Bone marrow (tissue), 2 donors: ENCODE results near the gene TUBA3E.
"Not testable (repeated sequence)": the region's sequence is repeated elsewhere in the genome, so short reads cannot be mapped to it uniquely, and the experiment has no call there.

Experiments
- DNase-seq, 2 donors: peaks; one replicate each; lab custom pipeline; 2025; lab: John Stamatoyannopoulos, UW

TUBA3E gene

DNA sequence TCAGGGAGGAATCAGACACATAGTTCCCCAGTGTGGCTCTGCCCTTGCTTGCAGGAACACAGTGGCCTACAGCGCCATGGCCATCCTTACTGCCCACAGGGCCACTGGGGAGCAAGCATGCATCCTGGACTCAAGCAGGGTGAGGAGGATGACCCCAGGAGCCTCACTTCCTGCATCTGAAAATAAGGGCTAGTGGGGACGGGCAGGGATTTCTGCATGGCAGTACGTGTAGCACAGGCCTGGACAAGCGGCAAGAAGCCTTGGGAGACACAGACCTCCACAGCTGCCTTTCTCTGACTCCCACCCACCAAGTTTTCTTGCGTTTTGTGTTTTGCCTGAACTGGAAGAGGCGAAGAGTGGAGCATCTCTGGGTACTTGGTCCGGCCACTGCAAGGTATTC lies 35.8 kb downstream of the TUBA3E start:
- not testable (repeated sequence) for DNase-seq

DNA sequence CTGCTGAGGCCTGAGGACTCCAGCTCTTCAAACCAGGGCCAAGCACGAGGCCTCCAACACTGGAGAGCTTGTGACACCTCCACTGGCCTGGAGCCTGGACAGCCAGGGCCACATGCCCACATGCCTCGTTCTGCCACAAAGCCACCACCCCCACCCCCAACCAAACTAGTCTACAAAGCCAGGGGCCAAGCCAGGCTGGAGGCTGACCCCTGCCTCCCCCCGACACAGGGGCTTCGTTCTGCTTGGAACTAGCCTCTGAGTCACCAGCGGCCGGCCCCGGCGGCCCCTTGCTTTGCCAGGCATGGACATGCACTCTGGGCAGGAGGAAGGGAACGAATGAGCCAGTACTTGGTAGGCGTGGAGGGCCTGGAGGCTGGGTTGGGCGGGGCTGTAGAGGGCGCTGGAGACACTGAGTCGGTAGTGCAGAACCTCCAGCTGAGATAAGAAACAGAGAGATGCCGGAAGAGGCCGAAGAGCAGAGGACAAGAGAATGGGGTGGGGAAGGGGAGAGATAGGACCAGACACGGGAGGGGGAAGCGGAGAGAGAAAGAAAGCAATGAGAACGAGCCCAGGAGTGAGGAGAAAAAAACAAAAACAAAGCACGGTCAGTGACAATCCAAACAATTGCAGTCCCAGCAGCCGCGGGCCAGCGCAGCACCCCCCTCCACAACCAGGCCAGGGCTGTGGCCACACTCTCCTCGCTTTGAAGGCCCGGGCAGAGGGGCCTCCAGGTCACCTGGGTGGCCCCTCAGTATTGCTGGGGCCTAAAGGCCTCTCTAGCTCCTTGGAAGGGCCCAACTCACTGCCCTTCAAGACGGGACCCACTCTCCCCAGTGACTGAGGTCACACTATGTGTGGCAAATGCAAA lies 37.2 kb downstream of the TUBA3E start:
- not testable (repeated sequence) for DNase-seq

- DNase-seq, result no peak
These were observed 38.1 kb downstream of the TUBA3E start for GRCh38 chr2:130160131-130160530.

DNA sequence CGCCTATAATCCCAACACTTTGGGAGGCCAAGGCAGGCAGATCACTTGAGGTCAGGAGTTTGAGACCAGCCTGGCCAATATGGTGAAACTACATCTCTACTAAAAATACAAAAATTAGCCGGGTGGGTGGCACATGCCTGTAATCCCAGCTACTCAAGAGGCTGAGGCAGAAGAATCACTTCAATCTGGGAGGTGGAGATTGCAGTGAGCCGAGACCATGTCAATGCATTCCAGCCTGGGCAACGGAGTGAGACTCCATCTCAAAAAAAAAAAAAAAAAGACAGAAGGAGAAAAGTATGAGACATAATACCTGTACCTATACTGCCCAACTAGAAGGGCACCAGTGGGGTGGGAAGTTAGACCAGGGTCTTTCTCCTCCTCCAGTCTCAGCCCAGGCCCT lies 38.9 kb downstream of the TUBA3E start:
- not testable (repeated sequence) for DNase-seq

- DNase-seq, result no peak
These were observed 39.6 kb downstream of the TUBA3E start for GRCh38 chr2:130158631-130159030.

DNA sequence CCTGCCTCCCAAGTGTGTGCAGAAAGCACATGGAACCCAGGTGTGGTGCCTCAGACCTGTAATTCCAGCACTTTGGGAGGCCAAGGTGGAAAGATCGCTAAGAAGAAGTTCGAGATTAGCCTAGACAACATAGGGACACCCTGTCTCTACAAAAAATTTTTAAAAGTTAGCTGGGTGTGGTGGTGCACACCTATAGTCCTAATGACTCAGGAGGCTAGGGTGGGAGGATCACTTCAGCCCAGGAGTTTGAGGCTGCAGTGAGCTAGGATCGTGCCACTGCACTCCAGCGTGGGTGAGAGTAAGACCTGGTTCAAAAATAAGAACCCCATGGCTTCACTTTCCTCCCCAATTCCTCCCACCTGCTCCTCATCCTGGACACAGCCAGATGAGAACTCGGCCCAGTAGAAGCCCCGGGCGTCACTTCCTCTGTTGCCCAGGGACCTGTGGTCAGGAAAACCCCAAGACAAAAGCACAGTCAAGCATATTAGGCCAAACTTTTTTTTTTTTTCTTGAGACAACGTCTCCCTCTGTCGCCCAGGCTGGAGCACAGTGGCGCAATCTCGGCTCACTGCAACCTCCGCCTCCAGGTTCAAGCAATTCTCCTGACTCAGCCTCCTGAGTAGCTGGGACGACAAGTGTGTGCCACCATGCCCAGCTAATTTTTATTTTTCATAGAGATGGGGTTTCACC lies 40.3 kb downstream of the TUBA3E start:
- not testable (repeated sequence) for DNase-seq

DNA sequence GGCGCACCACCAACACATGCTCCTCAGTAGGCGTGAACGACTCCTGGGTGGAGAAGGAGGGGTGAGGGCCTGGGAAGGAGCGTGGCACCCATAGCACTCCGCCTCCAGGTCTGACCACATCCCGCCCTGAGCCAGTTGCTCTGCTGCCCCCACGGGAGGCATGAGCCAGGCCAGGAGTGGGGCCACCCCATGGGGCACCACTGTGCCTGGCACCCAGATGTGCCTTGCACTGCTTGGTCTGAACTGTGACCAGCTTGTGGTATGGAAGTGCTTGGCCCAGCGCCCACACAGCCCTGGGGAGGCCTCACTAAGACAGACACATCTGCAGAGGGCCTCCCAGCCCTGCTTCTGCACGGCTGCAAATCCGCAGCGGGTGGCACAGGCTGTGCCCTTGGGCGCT lies 40.9 kb downstream of the TUBA3E start:
- not testable (repeated sequence) for DNase-seq

- no peak for DNase-seq
These were observed 41.6 kb downstream of the TUBA3E start for GRCh38 chr2:130156624-130157004.

DNA sequence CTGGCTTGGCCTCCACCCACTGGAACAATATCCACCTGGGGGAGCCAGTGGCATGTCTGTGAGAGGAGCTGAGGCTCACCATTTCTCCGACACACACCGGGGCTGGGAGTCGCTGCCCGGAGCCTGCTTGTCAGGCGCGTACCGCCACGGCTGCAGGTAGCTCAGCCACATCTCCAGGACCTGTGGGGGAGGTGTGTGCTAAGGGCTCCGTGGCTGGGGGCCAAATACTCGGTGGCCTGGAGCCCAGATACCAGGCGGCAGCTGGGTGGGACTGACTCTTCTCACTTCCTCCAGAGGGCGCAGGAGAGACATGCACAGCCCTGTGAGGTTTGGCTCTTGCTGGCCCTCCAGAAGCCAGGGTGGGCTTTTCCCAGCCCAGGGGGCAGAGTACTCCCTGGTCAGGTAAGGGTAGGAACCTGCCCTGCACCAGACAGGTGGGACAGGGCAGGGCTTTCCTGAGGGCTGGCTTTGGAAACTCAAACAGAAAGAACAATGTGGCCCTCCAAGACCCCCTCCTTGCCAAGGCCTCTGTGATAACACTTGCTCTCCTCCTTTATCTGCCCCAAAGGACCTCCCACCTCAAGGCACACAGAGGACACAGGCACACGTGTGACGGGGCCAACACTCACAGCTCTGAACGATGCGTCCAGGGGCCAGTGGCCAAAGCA lies 42.1 kb downstream of the TUBA3E start:
- DNase-seq, result not testable (repeated sequence)

DNA sequence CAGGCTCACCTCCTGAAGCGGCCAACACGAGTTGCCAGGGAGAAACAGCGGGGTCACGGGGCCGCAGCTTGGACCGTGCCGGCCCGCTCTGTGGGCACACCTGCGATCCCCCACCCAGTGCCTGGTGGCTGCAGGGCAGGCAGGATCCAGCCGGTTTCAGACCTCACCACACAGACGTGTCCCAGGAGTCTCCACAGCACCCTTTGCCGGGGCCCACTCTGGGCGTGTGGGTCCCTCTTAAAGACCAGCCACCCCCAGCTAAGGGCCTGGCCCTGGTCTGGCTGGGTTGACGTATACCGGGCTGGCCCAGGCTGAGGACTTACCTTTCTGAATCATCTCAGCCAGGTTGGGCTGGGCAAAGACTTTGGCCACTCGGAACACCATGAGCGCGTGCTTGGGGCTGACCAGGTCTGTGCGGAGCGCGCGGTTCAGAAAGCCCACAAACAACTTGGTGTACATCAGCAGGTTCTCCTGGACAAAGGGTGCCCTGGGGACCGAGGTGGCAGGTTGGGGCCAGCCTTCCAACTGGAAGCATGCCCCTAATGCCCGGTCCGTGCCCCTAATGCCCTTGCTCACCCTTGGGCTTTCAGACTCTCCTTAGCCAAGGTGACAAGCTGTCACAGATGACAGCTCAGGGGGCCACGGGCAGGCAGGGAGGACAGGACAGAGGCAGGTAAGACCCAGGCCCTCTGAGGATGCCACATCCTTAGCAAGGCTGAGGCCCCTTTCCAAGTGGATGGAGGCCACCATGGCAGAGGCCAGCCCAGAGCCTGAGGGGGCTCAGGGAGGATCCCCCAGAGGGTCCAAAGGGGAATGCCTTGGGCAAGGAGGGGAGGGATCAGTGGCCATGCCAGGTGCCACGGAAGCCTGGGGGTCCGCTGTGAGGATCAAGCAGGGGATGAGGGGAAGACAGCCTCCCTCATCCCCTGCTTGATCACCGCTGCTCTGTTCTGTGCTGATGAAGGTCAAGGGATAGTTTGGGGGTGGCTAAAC lies 43.2 kb downstream of the TUBA3E start:
- no peak for DNase-seq

- DNase-seq, result not testable (repeated sequence)
These were observed 43.8 kb downstream of the TUBA3E start for GRCh38 chr2:130154423-130154770.

DNA sequence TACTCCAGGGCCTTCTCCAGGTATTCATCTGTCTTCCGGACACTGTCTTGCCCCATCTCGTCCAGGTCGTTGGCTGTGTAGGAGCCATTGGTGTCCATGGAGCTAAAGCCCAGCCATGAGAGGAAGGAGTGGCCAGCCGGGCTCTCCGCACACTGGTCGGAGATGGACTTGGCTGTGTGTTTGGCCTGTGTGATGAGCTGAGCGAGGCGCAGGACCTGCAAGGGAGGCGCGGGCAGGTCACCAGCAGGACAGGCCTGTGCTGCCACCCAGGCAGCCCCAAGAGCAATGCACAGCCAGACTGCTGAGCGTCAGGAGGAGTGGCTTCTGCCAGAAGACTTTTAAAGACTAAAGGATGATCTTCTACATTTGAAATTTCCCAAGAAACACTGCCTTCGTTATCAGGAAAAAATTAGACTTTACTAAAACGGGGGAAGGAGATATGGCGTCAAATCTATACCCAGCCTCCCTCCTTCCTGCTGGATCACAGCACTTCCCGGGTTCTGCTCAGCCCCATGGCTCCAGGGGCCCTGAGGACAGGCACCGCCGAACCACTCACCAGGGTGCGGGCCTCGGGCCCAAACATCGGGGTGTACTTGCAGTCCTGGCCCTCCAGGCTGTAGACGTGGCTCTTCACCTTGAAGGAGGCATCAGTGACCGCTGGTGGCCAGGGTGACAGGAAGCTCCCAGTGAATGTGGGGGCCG lies 44.4 kb downstream of the TUBA3E start:
- DNase-seq, result not testable (repeated sequence)

DNA sequence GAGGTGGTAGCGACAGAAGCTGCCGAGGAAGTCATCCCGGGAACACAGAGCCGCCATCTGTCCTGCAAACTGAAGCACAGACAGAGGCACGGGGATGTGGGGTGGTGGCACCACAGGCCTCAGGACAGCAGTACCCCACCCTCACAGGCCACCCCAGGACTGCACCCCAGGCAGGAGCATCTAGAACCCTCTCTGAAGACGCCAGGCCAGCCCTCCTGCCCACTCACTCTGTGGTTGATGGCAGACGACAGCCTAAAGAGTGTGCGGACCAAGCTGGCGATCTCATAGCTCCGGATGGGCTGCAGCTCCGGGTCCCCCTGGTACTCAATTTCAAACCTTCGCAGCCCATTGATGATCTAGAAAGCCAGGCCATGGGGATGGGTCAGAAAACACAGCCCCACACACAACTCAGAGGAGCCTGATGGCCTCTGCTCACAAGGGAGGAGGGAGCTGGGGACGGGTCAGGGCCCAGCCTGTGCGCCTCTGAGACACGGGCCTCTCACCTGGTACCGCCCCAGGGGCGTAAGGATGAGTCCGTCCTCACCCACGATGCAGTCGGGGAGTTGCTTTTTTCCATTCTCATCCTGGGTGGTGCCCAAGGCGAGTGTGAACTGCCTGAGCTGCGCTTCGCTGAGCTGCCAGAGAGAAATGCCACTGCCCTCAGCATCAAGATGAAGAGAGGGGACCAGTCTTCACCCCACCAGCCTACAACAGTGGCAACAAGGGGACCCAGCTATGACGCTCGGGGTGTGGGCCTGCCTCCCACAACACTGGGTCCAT lies 45.2 kb downstream of the TUBA3E start:
- DNase-seq, result no peak

DNA sequence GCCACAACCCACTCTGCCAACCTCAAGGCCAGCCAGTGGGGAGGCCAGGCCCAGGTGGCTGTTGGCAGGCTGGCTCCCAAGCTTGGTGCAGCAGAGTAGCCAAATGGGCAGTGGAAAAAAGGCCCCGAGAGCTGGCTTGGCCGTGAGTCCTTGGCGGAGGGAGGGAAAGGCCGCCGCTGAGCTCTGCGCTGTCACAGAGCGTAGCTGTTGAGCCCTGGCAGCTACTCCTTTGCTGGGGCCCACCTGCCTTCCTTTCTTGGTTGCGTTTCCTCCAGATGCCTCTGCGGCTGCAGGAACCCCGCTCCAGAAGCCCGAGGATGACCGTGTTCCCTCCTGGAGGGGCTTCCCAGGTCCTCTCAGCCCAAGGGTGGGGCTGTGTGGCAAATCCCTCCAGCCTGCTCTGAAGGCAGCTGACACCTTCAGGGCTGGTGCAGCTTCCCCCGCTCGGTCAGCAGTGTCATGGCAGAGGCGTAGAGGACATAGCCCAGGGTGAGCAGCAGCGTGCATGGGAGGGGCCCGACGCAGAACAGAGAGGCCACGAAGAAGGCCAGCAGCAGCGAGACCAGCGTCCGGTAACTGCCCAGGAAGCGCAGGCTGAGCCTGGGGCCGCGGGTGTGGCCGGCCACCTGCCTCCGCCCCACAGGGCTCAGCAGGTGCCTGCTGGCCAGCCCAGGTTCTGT lies 46.0 kb downstream of the TUBA3E start:
- DNase-seq, result not testable (repeated sequence)

DNA sequence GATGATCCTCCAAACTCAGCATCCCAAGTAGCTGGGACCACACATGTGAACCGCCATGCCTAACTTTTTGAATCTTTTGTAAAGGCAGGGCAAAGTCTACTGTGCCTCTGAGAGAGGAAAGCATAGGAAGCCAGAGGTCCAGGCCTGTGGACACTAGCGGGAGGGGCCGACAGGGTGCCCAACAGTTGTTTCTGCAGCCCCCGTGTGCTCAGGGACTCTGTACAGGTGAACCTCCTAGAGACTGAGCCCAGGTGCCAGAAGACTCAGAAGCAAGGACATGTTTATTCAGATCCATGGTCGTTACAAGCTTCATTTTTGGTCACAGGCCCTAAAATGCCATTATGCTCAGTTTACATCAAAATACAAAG lies 47.1 kb downstream of the TUBA3E start:
- DNase-seq, result not testable (repeated sequence)

- no peak for DNase-seq
These were observed 47.8 kb downstream of the TUBA3E start for GRCh38 chr2:130150181-130151144.

GRCh38 chr2:130148515-130148914 lies 49.7 kb downstream of the TUBA3E start:
- not testable (repeated sequence) for DNase-seq

DNA sequence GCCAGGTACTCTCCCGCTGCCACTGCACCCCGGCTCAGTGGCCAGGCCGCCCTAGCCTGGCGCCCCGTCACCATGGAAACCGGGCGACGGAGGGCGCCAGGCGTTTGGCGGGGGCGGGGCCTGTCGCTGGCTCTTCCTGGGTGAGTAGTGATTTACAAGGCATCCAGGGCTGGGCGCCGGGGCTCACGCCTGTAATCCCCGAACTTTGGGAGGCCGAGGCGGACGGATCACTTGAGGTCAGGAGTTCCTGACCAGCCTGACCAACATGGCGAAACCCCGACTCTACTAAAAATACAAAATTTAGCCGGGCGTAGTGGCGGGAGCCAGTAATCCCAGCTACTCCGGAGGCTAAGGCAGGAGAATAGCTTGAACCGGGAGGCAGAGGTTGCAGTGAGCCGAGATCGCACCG lies 53.2 kb downstream of the TUBA3E start, which contains the start of gene CCDC74B:
TSS of gene CCDC74B (minus strand) at position 107 of the 409 bp plus-strand sequence. CDS start 116 bp downstream, outside the sequence.
- DNase-seq, result not testable (repeated sequence)
